ENCODE measurements around the gene SYNGR3. TPM values are rescaled to one million over a fixed set of nuclear protein-coding genes. Genes with fewer than 3 reads are reported as not detected.
A peak's percentile ranks its signal among the peaks of the same experiment; 100 is the strongest.

Gene SYNGR3
- total RNA-seq, 1 donor from 2014 or later: 0.24 TPM

DNA sequence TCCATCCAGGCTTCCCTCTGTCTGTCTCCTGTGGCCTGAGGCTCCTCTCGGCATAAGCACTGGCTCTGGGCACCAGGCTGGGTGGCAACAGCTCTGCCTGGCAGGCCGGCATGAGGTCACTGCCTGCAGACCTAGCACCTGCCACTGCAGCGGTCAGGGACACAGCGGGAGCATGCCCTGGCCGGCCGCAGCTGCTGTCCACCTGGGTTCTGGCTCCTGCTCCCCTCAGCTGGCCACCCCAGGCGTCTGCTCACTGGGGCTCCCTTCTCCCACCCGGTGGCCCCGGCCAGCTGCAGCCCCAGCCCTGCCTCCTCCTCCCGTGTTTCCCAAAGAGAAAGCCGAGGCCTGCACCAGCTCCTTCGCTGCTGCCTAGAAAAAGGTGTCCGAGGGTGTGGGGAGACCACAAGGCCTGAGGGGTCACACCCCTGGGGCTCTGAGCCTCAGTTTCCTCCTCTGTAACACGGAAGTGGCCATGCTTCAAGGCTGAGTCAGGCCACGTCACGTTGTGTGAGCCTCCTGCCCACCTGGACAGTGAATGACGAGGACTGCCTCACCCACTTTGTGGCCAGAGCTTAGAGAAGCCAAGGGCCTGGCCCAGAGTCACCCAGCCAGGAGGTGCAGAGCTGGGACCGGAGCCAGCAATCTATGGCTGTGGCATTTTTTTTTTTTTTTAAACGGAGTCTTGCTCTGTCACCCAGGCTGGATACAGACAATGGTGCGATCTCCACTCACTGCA, 51.2 kb downstream of the SYNGR3 start:
- Histone ChIP-seq H3K9me3 (no peaks in the 10 kb centered on the region), H3K4me3 (no peak overlapping the region), H3K27me3 (ENCODE audit: low read depth) (no peaks in the 10 kb centered on the region), H3K27ac (peak overlapping the region; percentile 92), H3K4me1 (peaks cover 97% of the 10 kb centered on the region), H3K36me3 (peaks cover 27% of the 10 kb centered on the region)
- intact Hi-C loops (cut with DNase I): no loop called here
- TF ChIP-seq, protein P1, sequence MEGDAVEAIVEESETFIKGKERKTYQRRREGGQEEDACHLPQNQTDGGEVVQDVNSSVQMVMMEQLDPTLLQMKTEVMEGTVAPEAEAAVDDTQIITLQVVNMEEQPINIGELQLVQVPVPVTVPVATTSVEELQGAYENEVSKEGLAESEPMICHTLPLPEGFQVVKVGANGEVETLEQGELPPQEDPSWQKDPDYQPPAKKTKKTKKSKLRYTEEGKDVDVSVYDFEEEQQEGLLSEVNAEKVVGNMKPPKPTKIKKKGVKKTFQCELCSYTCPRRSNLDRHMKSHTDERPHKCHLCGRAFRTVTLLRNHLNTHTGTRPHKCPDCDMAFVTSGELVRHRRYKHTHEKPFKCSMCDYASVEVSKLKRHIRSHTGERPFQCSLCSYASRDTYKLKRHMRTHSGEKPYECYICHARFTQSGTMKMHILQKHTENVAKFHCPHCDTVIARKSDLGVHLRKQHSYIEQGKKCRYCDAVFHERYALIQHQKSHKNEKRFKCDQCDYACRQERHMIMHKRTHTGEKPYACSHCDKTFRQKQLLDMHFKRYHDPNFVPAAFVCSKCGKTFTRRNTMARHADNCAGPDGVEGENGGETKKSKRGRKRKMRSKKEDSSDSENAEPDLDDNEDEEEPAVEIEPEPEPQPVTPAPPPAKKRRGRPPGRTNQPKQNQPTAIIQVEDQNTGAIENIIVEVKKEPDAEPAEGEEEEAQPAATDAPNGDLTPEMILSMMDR (IDR thresholded peaks at IDR 0.05): no peak
- DNase-seq (peak; percentile 83), ATAC-seq (peak; percentile 34 to 50)

- Histone ChIP-seq H3K36me3 (peaks cover 14% of the 10 kb centered on the region), H3K4me1 (peaks cover 96% of the 10 kb centered on the region), H3K9me3 (no peaks in the 10 kb centered on the region), H3K27me3 (ENCODE audit: low read depth) (no peaks in the 10 kb centered on the region), H3K27ac (peak overlapping the region; percentile 92), H3K4me3 (peak overlapping the region; percentile 30)
- DNase-seq (peak; percentile 90), ATAC-seq (peak; percentile 80 to 87)
- intact Hi-C loops (cut with DNase I): no loop called here
- TF ChIP-seq, protein P1 (IDR thresholded peaks at IDR 0.05): no peak
Measured at GRCh38 chr16:2042171-2042985, 52.6 kb downstream of the SYNGR3 start.

- peak overlapping the region; percentile 80 for H3K27ac ChIP-seq
- H3K4me1 ChIP-seq: peaks cover 89% of the 10 kb centered on the region
- peak overlapping the region; percentile 39 for H3K4me3 ChIP-seq
- intact Hi-C loops (cut with DNase I): no loop called here
- ATAC-seq: peak; percentile 1 to 19
- TF ChIP-seq, protein P1 (IDR thresholded peaks at IDR 0.05): no peak
- H3K9me3 ChIP-seq: no peaks in the 10 kb centered on the region
- H3K36me3 ChIP-seq: peaks cover 7% of the 10 kb centered on the region
- no peak for DNase-seq
- H3K27me3 ChIP-seq (ENCODE audit: low read depth): no peaks in the 10 kb centered on the region
Measured at GRCh38 chr16:2042986-2043666, 53.4 kb downstream of the SYNGR3 start.

Other genes starting within 250 kb of the SYNGR3 start
- 56.5 TPM for gene NME3, start 218.4 kb upstream of the SYNGR3 start, total RNA-seq
- 15.5 TPM for gene EME2, start 217.2 kb upstream of the SYNGR3 start, total RNA-seq
- gene MRPS34, start 216.8 kb upstream of the SYNGR3 start, total RNA-seq: 58.0 TPM
- gene SPSB3, start 207.4 kb upstream of the SYNGR3 start, total RNA-seq: 44.2 TPM
- 36.0 TPM for gene NUBP2, start 207.0 kb upstream of the SYNGR3 start, total RNA-seq
- gene IGFALS, start 196.3 kb upstream of the SYNGR3 start, total RNA-seq: 0.97 TPM
- gene HAGH, start 163.1 kb upstream of the SYNGR3 start, total RNA-seq: 69.1 TPM
- gene FAHD1, start 162.8 kb upstream of the SYNGR3 start, total RNA-seq: 16.1 TPM
- not detected for gene MEIOB, start 117.8 kb upstream of the SYNGR3 start, total RNA-seq
- gene HS3ST6, start 71.6 kb upstream of the SYNGR3 start, total RNA-seq: 1.3 TPM
- 35.1 TPM for gene MSRB1, start 46.8 kb upstream of the SYNGR3 start, total RNA-seq
- not detected for gene RPL3L, start 35.3 kb upstream of the SYNGR3 start, total RNA-seq
- 85.8 TPM for gene NDUFB10, start 30.4 kb upstream of the SYNGR3 start, total RNA-seq
- 1,721 TPM for gene RPS2, start 25.1 kb upstream of the SYNGR3 start, total RNA-seq
- gene RNF151, start 23.1 kb upstream of the SYNGR3 start, total RNA-seq: not detected
- 25.6 TPM for gene TBL3, start 17.9 kb upstream of the SYNGR3 start, total RNA-seq
- gene NOXO1, start 8.5 kb upstream of the SYNGR3 start, total RNA-seq: 1.7 TPM
- gene GFER, start 5.8 kb upstream of the SYNGR3 start, total RNA-seq: 24.7 TPM
- 27.2 TPM for gene ZNF598, start 19.9 kb downstream of the SYNGR3 start, total RNA-seq
- not detected for gene NPW, start 29.8 kb downstream of the SYNGR3 start, total RNA-seq
- 343 TPM for gene NHERF2, start 36.9 kb downstream of the SYNGR3 start, total RNA-seq
- 24.3 TPM for gene NTHL1, start 57.9 kb downstream of the SYNGR3 start, total RNA-seq
- 123 TPM for gene TSC2, start 58.0 kb downstream of the SYNGR3 start, total RNA-seq
- gene PKD1, start 145.9 kb downstream of the SYNGR3 start, total RNA-seq: 81.6 TPM
- 0.80 TPM for gene RAB26, start 158.7 kb downstream of the SYNGR3 start, total RNA-seq
- 61.9 TPM for gene TRAF7, start 165.8 kb downstream of the SYNGR3 start, total RNA-seq
- 0.09 TPM for gene CASKIN1, start 206.6 kb downstream of the SYNGR3 start, total RNA-seq
- 26.6 TPM for gene MLST8, start 215.5 kb downstream of the SYNGR3 start, total RNA-seq
- 7.8 TPM for gene BRICD5, start 220.9 kb downstream of the SYNGR3 start, total RNA-seq
- 13.3 TPM for gene PGP, start 224.9 kb downstream of the SYNGR3 start, total RNA-seq
- gene E4F1, start 233.6 kb downstream of the SYNGR3 start, total RNA-seq: 21.0 TPM
- 2.0 TPM for gene DNASE1L2, start 246.5 kb downstream of the SYNGR3 start, total RNA-seq